Parathyroid adenoma (tissue), 2 donors: ENCODE data around the gene ASCL2.

ENCODE experiments used
- H2AFZ ChIP-seq: fragments of 300-600 bp; sonication (generic); one replicate; pipeline ENCODE4 v1.7.0; 2017; ENCODE audit warnings: antibody characterized with exemption, mild to moderate bottlenecking
- H3K27ac ChIP-seq: fragments of 300-600 bp; sonication (generic); one replicate; pipeline ENCODE4 v1.7.0; 2017
- H3K27me3 ChIP-seq: fragments of 300-600 bp; sonication (generic); one replicate; pipeline ENCODE4 v1.7.0; 2017; ENCODE audit warnings: low read length; ENCODE audit not compliant: control insufficient read depth, insufficient read depth
- H3K36me3 ChIP-seq: fragments of 300-600 bp; sonication (generic); one replicate; pipeline ENCODE4 v1.7.0; 2017; ENCODE audit warnings: low read length; ENCODE audit not compliant: control insufficient read depth, insufficient read depth
- H3K4me1 ChIP-seq: fragments of 300-600 bp; sonication (generic); one replicate; pipeline ENCODE4 v1.7.0; 2017; ENCODE audit warnings: control low read depth
- H3K4me2 ChIP-seq: fragments of 300-600 bp; sonication (generic); one replicate; pipeline ENCODE4 v1.7.0; 2017; ENCODE audit warnings: low read length
- H3K4me3 ChIP-seq: fragments of 300-600 bp; sonication (generic); one replicate; pipeline ENCODE4 v1.7.0; 2017; ENCODE audit warnings: low read depth, low read length
- H3K79me2 ChIP-seq: fragments of 300-600 bp; sonication (generic); one replicate; pipeline ENCODE4 v1.7.0; 2017; ENCODE audit warnings: control low read depth
- H3K9ac ChIP-seq: fragments of 300-600 bp; sonication (generic); one replicate; pipeline ENCODE4 v1.7.0; 2017; ENCODE audit warnings: mild to moderate bottlenecking
- H3K9me3 ChIP-seq: fragments of 300-600 bp; sonication (generic); one replicate; pipeline ENCODE4 v1.7.0; 2017; ENCODE audit warnings: low read length; ENCODE audit not compliant: control insufficient read depth
- CTCF ChIP-seq: fragments of 300-600 bp; sonication (generic); IDR thresholded peaks from one replicate; pipeline ENCODE4 v1.7.0; 2017; ENCODE audit warnings: antibody characterized with exemption, mild to moderate bottlenecking
- donor health status: primary hyperparathyroidism.

ASCL2 gene

GRCh38 chr11:2311353-2312133 is 41.2 kb upstream of the ASCL2 start:
- Histone ChIP-seq H3K9ac (no peak overlapping the region), H3K9me3 (no peaks in the 10 kb centered on the region), H3K4me1 (no peaks in the 10 kb centered on the region), H3K27me3 (no peaks in the 10 kb centered on the region), H3K4me3 (no peak overlapping the region), H3K27ac (no peak overlapping the region), H3K4me2 (no peak overlapping the region), H3K79me2 (no peaks in the 10 kb centered on the region), H3K36me3 (no peaks in the 10 kb centered on the region), H2AFZ (no peak overlapping the region)
- TF ChIP-seq CTCF = no peak

- Histone ChIP-seq H3K4me1 (no peaks in the 10 kb centered on the region), H3K79me2 (no peaks in the 10 kb centered on the region), H3K9ac (no peak overlapping the region), H3K27me3 (no peaks in the 10 kb centered on the region), H3K27ac (no peak overlapping the region), H3K4me2 (no peak overlapping the region), H3K9me3 (no peaks in the 10 kb centered on the region), H2AFZ (no peak overlapping the region), H3K36me3 (no peaks in the 10 kb centered on the region), H3K4me3 (no peak overlapping the region)
- TF ChIP-seq CTCF = no peak
Observed at GRCh38 chr11:2310786-2311352, 40.5 kb upstream of the ASCL2 start.

GRCh38 chr11:2310073-2310785 is 39.8 kb upstream of the ASCL2 start:
- H3K79me2 ChIP-seq = no peaks in the 10 kb centered on the region
- H3K27ac ChIP-seq = no peak overlapping the region
- H3K36me3 ChIP-seq = no peaks in the 10 kb centered on the region
- H2AFZ ChIP-seq = no peak overlapping the region
- TF ChIP-seq CTCF = no peak
- no peak overlapping the region for H3K4me2 ChIP-seq
- H3K9ac ChIP-seq = no peak overlapping the region
- H3K9me3 ChIP-seq = no peaks in the 10 kb centered on the region
- H3K27me3 ChIP-seq = no peaks in the 10 kb centered on the region
- no peaks in the 10 kb centered on the region for H3K4me1 ChIP-seq
- no peak overlapping the region for H3K4me3 ChIP-seq

GRCh38 chr11:2309251-2310072 is 39.1 kb upstream of the ASCL2 start:
- no peak overlapping the region for H3K4me2 ChIP-seq
- H3K4me1 ChIP-seq = no peaks in the 10 kb centered on the region
- H3K27ac ChIP-seq = no peak overlapping the region
- no peaks in the 10 kb centered on the region for H3K9me3 ChIP-seq
- TF ChIP-seq CTCF = no peak
- no peak overlapping the region for H2AFZ ChIP-seq
- no peaks in the 10 kb centered on the region for H3K79me2 ChIP-seq
- H3K27me3 ChIP-seq = no peaks in the 10 kb centered on the region
- H3K36me3 ChIP-seq = no peaks in the 10 kb centered on the region
- H3K4me3 ChIP-seq = no peak overlapping the region
- no peak overlapping the region for H3K9ac ChIP-seq
